Neural progenitor cell (in vitro differentiated cells): Measurements from ENCODE around the gene TMED7.

ENCODE experiments used
- CTCF ChIP-seq: fragments of 200-600 bp; sonication (generic); IDR thresholded peaks from 2 replicates; pipeline ENCODE4 v1.5.1; 2017; ENCODE audit warnings: antibody characterized with exemption, mild to moderate bottlenecking
- EZH2 ChIP-seq: fragments of 200-600 bp; sonication (generic); IDR thresholded peaks from 2 replicates; pipeline ENCODE4 v1.6.1; 2017; ENCODE audit warnings: antibody characterized with exemption, mild to moderate bottlenecking, moderate library complexity
- EZH2phosphoT487 ChIP-seq: fragments of 200-600 bp; sonication (generic); IDR thresholded peaks from 2 replicates; pipeline ENCODE4 v1.6.1; 2017; ENCODE audit warnings: antibody characterized with exemption

GRCh38 chr5:115623658-115624057 lies 2.2 kb downstream of the TMED7 start:
- TF ChIP-seq EZH2, result no peak
- no peak for TF ChIP-seq CTCF
- no peak for TF ChIP-seq EZH2phosphoT487
